D721Med (cell line): ENCODE measurements around the gene C1QTNF3.

Source experiments
- DNase-seq: peaks from one replicate; pipeline ENCODE4 v3.0.0; 2011; ENCODE audit warnings: low spot score; ENCODE audit not compliant: insufficient read length
- FAIRE-seq: peaks from 2 replicates; lab custom pipeline; 2011; peaks lifted over from hg19 to GRCh38; lab: Jason Lieb, UNC
- CTCF ChIP-seq: IDR thresholded peaks from 2 replicates; pipeline ENCODE4 v1.5.1; 2012; ENCODE audit warnings: mild to moderate bottlenecking, control low read depth; ENCODE audit not compliant: insufficient read depth; ENCODE audit errors: missing control alignments

C1QTNF3 gene

GRCh38 chr5:34030048-34030447 lies 13.0 kb downstream of the C1QTNF3 start:
- DNase-seq (no peak), FAIRE-seq (no peak)
- no peak for TF ChIP-seq CTCF

- no peak for DNase-seq
- no peak for TF ChIP-seq CTCF
- no peak for FAIRE-seq
Observed at GRCh38 chr5:34028349-34028748, 14.7 kb downstream of the C1QTNF3 start.

GRCh38 chr5:34026089-34026761 lies 16.8 kb downstream of the C1QTNF3 start:
- no peak for DNase-seq
- no peak for FAIRE-seq

GRCh38 chr5:34022121-34022705 lies 20.8 kb downstream of the C1QTNF3 start:
- DNase-seq (no peak), FAIRE-seq (no peak)
- TF ChIP-seq CTCF, result no peak

More at GRCh38 chr5:34026089-34026761, 16.8 kb downstream of the C1QTNF3 start:
- no peak for TF ChIP-seq CTCF

- no peak for TF ChIP-seq CTCF
- DNase-seq, result no peak
- no peak for FAIRE-seq
Observed at GRCh38 chr5:34021334-34021733, 21.7 kb downstream of the C1QTNF3 start.

GRCh38 chr5:34020726-34021125 lies 22.3 kb downstream of the C1QTNF3 start:
- DNase-seq (no peak), FAIRE-seq (no peak)

More at GRCh38 chr5:34020726-34021125, 22.3 kb downstream of the C1QTNF3 start:
- no peak for TF ChIP-seq CTCF
